Transverse colon (tissue), 3 donors: Measurements from ENCODE around the gene CATSPER3.

Experiments
- CTCF ChIP-seq, 5 experiments: fragments of 200-600 bp in 3 of 5; fragments of 450-650 bp in 2 of 5; sonication (generic) in 3 of 5; IDR thresholded peaks; 1 replicate in 2 of 5; 2 replicates in 3 of 5; pipeline ENCODE4 v1.5.1; 2016 to 2017; ENCODE audit warnings: antibody characterized with exemption in 5 of 5, inconsistent platforms in 3 of 5, mild to moderate bottlenecking in 2 of 5, moderate library complexity in 1 of 5
- EP300 ChIP-seq: sonication (generic); formaldehyde crosslinking; IDR thresholded peaks from one replicate; pipeline ENCODE4 v1.6.1; 2017; ENCODE audit warnings: antibody characterized with exemption, low read depth

GRCh38 chr5:135047347-135047695 lies 79.6 kb downstream of the CATSPER3 start:
- TF ChIP-seq CTCF (IDR thresholded peaks at IDR 0.05), result no peak
- TF ChIP-seq EP300, result no peak
